ENCODE results near the gene SOX5.
A peak's percentile ranks its signal among the peaks of the same experiment; 100 is the strongest.

The SOX5 gene

GRCh38 chr12:23753628-23754365 lies 195.7 kb downstream of the SOX5 start:
- peak overlapping the region; percentile 51 for H3K27ac Mint-ChIP-seq
- no peak overlapping the region for H3K4me3 Mint-ChIP-seq
- no peak for TF ChIP-seq CTCF (IDR thresholded peaks at IDR 0.05)
- H3K27me3 Mint-ChIP-seq (ENCODE audit: low read depth, poor library complexity), result no peaks in the 10 kb centered on the region
- no peaks in the 10 kb centered on the region for H3K9me3 Mint-ChIP-seq
- no peaks in the 10 kb centered on the region for H3K36me3 Mint-ChIP-seq (ENCODE audit: low read depth)
- DNase-seq, result no peak
- peaks cover 31% of the 10 kb centered on the region for H3K4me1 Mint-ChIP-seq

DNA sequence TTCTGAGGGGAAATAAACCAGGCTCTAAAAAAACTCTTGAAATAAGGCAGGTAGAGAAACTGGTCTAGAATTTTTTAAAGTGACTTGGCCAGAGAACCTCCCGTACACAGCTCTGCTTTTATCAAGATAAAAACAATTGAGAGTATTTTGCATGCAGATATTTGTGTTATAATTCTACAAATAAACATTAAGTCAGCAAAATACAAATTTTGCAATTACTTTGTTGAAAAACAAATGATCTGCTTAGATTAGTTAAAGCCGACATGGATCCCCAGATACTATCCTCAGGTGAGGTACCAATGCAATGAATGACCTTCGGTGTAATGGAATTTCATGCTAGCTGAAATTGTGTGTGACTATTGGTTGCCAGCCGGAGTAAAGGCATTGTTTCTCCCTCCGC lies 197.2 kb downstream of the SOX5 start:
- peaks cover 6% of the 10 kb centered on the region for H3K36me3 Mint-ChIP-seq (ENCODE audit: low read depth)
- H3K9me3 Mint-ChIP-seq, result no peaks in the 10 kb centered on the region
- no peak for DNase-seq
- peaks cover 27% of the 10 kb centered on the region for H3K4me1 Mint-ChIP-seq
- no peaks in the 10 kb centered on the region for H3K27me3 Mint-ChIP-seq (ENCODE audit: low read depth, poor library complexity)
- H3K27ac Mint-ChIP-seq, result no peak overlapping the region
- H3K4me3 Mint-ChIP-seq, result no peak overlapping the region
- no peak for TF ChIP-seq CTCF (IDR thresholded peaks at IDR 0.05)

- Mint-ChIP-seq H3K9me3 (no peaks in the 10 kb centered on the region), H3K4me1 (peaks cover 27% of the 10 kb centered on the region), H3K4me3 (no peak overlapping the region), H3K36me3 (ENCODE audit: low read depth) (peaks cover 11% of the 10 kb centered on the region), H3K27me3 (ENCODE audit: low read depth, poor library complexity) (no peaks in the 10 kb centered on the region), H3K27ac (peak overlapping the region; percentile 62)
- no peak for TF ChIP-seq CTCF (IDR thresholded peaks at IDR 0.05)
- DNase-seq, result no peak
These were observed 197.8 kb downstream of the SOX5 start for GRCh38 chr12:23751641-23752040.

DNA sequence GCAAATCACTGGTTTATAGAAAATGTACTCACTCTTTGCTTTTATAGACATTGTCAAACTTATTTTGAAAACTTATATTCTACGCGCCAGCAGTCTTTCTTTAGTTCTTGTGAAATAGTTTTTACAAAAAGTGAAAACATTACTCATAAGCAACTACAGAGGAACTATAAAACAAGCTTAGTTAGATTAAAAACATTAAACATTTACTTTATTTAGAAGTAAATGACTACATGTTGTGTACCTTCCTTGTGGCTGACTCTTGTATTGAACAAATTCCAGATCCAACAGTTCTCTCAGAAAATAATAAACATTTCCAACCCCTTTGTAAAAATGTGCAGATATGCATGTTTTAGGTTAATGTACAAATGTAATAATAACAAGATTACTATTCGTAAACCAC lies 198.5 kb downstream of the SOX5 start:
- no peaks in the 10 kb centered on the region for H3K27me3 Mint-ChIP-seq (ENCODE audit: low read depth, poor library complexity)
- peaks cover 11% of the 10 kb centered on the region for H3K36me3 Mint-ChIP-seq (ENCODE audit: low read depth)
- H3K27ac Mint-ChIP-seq, result peak overlapping the region; percentile 12
- H3K4me3 Mint-ChIP-seq, result no peak overlapping the region
- TF ChIP-seq CTCF (IDR thresholded peaks at IDR 0.05), result no peak
- peaks cover 27% of the 10 kb centered on the region for H3K4me1 Mint-ChIP-seq
- DNase-seq, result no peak
- no peaks in the 10 kb centered on the region for H3K9me3 Mint-ChIP-seq

GRCh38 chr12:23744696-23745095 lies 204.8 kb downstream of the SOX5 start:
- Mint-ChIP-seq H3K36me3 (ENCODE audit: low read depth) (peaks cover 26% of the 10 kb centered on the region), H3K27ac (no peak overlapping the region), H3K27me3 (ENCODE audit: low read depth, poor library complexity) (no peaks in the 10 kb centered on the region), H3K9me3 (no peaks in the 10 kb centered on the region), H3K4me3 (no peak overlapping the region), H3K4me1 (no peaks in the 10 kb centered on the region)
- DNase-seq, result no peak
- no peak for TF ChIP-seq CTCF (IDR thresholded peaks at IDR 0.05)

DNA sequence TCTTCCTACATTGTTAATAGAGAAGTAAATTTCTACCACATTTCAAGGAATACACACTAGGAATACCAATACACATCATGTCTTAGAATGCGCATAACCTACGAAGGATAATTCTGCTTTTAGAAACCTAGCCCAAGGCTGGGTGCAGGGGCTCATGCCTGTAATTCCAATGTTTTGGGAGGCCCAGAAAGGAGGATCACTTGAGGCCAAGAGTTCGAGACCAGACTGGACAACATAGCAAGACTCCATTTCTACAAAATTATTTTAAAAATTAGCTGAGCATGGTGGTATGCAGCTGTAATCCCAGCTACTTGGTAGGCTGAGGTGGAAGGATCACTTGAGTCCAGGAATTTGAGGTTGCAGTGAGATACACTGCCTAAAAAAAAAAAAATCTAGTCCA lies 206.9 kb downstream of the SOX5 start:
- Mint-ChIP-seq H3K4me1 (no peaks in the 10 kb centered on the region), H3K27me3 (ENCODE audit: low read depth, poor library complexity) (no peaks in the 10 kb centered on the region), H3K9me3 (no peaks in the 10 kb centered on the region), H3K4me3 (no peak overlapping the region), H3K27ac (no peak overlapping the region), H3K36me3 (ENCODE audit: low read depth) (peaks cover 42% of the 10 kb centered on the region)
- TF ChIP-seq CTCF (IDR thresholded peaks at IDR 0.05), result no peak
- DNase-seq, result no peak

Data from nephron progenitor cell (in vitro differentiated cells).